Right cardiac atrium (tissue), 5 donors: Measurements from ENCODE around the gene SCAMP2. TPM values are rescaled to one million over a fixed set of nuclear protein-coding genes. Genes with fewer than 3 reads are reported as not detected.
A peak's percentile ranks its signal among the peaks of the same experiment; 100 is the strongest.

Experiments used
- ATAC-seq, 2 donors: fragments of 200-7000 bp; cut with Tn5 transposase; one replicate each; pipeline versions ENCODE4 v1.8.0 to v1.9.1; 2020; ENCODE audit warnings: moderate library complexity in 2 of 2, mild to moderate bottlenecking in 1 of 2
- DNase-seq, 3 donors: peaks; one replicate each; pipeline ENCODE4 v3.0.0-alpha.2; 2020
- H3K27ac ChIP-seq: one replicate; pipeline ENCODE4 v1.5.1; 2013; ENCODE audit warnings: mild to moderate bottlenecking, low read length, control low read depth, moderate library complexity
- H3K27me3 ChIP-seq: one replicate; pipeline ENCODE4 v1.6.1; 2013; ENCODE audit not compliant: control insufficient read depth, insufficient read depth
- H3K4me1 ChIP-seq: one replicate; pipeline ENCODE4 v1.6.1; 2013; ENCODE audit warnings: low read length; ENCODE audit not compliant: control insufficient read depth, insufficient read depth
- H3K4me3 ChIP-seq: one replicate; pipeline ENCODE4 v1.5.1; 2013; ENCODE audit warnings: low read length, control low read depth
- H3K9me3 ChIP-seq: one replicate; pipeline ENCODE4 v1.6.1; 2013; ENCODE audit warnings: low read length; ENCODE audit not compliant: control insufficient read depth
- WGBS: extraction: QIAGEN DNeasy Blood & Tissue Kit; methylation state at CpG from one replicate; pipeline ENCODE4 v1.1.7; 2013; 5-methylcytosine and 5-hydroxymethylcytosine counted together
- intact Hi-C, 4 donors: fragments of 100-400 bp; cut with DNase I; formaldehyde crosslinking; loops; one replicate each; pipeline versions ENCODE4 v1.11.0 to v1.14.0; 2022 to 2023
- polyA plus RNA-seq: library from polyadenylated mRNA; stranded (reverse); fragments of 200-250 nt; gene quantifications from one replicate; pipeline ENCODE4 v1.2.3, GENCODE V29; 2013
- total RNA-seq, 4 donors: library from RNA; stranded (reverse); fragmentation: NEBNext Ultra II Directional; extraction: Animal tissue kit (Norgen Biotek cat#: 25700); gene quantifications; one replicate each; pipeline ENCODE4 v1.2.1, GENCODE V29; 2021
- donor health status: healthy with polysubstance abuse.
- donor health status: DM: no; HTN: yes; CAD: no.
- donor health status: DM: no; HTN: no; CAD: no.
- donor health status: DM: no; HTN: yes; CAD: no; lungs with severe emphysema.
- donor health status: DM: yes; HTN: yes; CAD: no.

SCAMP2 gene
- total and polyA plus RNA-seq, 5 donors: 36.1 to 67.1 (median 61.4) TPM

- WGBS: 75% methylated on average over 11 of the region's 11 CpGs
- ATAC-seq: peak; percentile 28 to 38
Measured at GRCh38 chr15:74863239-74864056, 9.7 kb downstream of the SCAMP2 start.

GRCh38 chr15:74858369-74858740, 14.8 kb downstream of the SCAMP2 start:
- H3K27me3 ChIP-seq: no peaks in the 10 kb centered on the region
- H3K9me3 ChIP-seq: no peaks in the 10 kb centered on the region
- 74% methylated on average over 4 of the region's 4 CpGs for WGBS
- H3K27ac ChIP-seq: no peak overlapping the region
- ATAC-seq (no peak), DNase-seq (peak in 1 of 3 donors; percentile 4)
- H3K4me3 ChIP-seq: no peak overlapping the region
- H3K4me1 ChIP-seq: peaks cover 7% of the 10 kb centered on the region
- intact Hi-C loops: no loop called here

More at GRCh38 chr15:74863239-74864056, 9.7 kb downstream of the SCAMP2 start:
- H3K4me1 ChIP-seq: peaks cover 6% of the 10 kb centered on the region
- intact Hi-C loops: no loop called here
- H3K27me3 ChIP-seq: no peaks in the 10 kb centered on the region
- H3K27ac ChIP-seq: peak overlapping the region; percentile 7
- H3K4me3 ChIP-seq: no peak overlapping the region
- peak in 1 of 3 donors; percentile 36 for DNase-seq
- no peaks in the 10 kb centered on the region for H3K9me3 ChIP-seq

GRCh38 chr15:74857671-74858368, 15.3 kb downstream of the SCAMP2 start:
- DNase-seq (peak in 1 of 3 donors; percentile 22), ATAC-seq (peak in 1 of 2 donors; percentile 15)
- Histone ChIP-seq H3K27ac (no peak overlapping the region), H3K4me3 (no peak overlapping the region), H3K27me3 (no peaks in the 10 kb centered on the region), H3K9me3 (no peaks in the 10 kb centered on the region), H3K4me1 (peaks cover 7% of the 10 kb centered on the region)
- intact Hi-C loops: no loop called here
- 69% methylated on average over 9 of the region's 9 CpGs for whole genome bisulfite sequencing

- Histone ChIP-seq H3K9me3 (no peaks in the 10 kb centered on the region), H3K27me3 (no peaks in the 10 kb centered on the region), H3K4me3 (no peak overlapping the region), H3K27ac (no peak overlapping the region), H3K4me1 (peaks cover 7% of the 10 kb centered on the region)
- peak in 1 of 3 donors; percentile 11 for DNase-seq
- peak in 1 of 2 donors; percentile 27 for ATAC-seq
- intact Hi-C loops: no loop called here
- WGBS: 44% methylated on average over 5 of the region's 5 CpGs
Measured at GRCh38 chr15:74857082-74857655, 16.0 kb downstream of the SCAMP2 start.

DNA sequence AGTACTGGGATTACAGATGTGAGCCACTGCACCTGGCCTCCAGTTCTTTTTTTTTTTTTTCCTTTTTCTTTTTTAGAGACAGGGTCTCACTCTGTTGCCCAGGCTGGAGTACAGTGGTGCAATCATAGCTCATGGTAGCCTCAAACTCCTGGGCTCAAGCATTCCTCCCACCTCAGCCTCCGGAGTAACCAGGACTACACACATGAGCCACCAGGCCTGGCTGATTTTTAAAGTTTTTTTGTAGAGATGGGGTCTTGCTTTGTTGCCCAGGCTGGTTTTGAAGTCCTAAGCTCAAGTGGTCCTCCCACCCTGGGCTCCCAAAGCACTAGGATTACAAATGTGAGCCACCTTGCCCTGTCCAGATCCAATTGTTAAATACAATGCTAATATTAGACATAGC, 16.6 kb downstream of the SCAMP2 start:
- intact Hi-C loops: no loop called here
- ATAC-seq: no peak
- no peak for DNase-seq
- Histone ChIP-seq H3K9me3 (no peaks in the 10 kb centered on the region), H3K27me3 (no peaks in the 10 kb centered on the region), H3K27ac (no peak overlapping the region), H3K4me3 (no peak overlapping the region), H3K4me1 (peaks cover 7% of the 10 kb centered on the region)
- 93% methylated on average over 1 of the region's 1 CpG for WGBS

DNA sequence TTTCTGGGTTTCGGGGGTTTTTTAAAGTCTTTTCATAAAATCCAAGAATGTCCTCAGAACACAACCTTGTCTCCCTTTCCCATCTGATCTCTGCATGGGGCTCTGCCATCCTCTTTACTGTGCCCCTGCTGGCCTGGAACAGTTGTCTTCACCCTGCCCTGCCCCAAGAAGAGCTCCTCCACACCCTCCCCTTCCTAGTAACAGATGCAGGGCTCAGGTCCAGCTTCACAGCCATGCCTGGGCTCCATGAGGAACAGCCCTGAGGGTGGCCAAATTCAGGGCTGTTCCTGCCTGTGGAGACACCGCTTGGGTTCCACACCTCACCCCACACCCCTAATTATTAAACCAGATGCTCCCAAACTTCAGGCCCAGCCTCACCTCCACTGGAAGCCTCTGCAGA, 17.3 kb downstream of the SCAMP2 start:
- Histone ChIP-seq H3K4me3 (no peak overlapping the region), H3K4me1 (peaks cover 7% of the 10 kb centered on the region), H3K9me3 (no peaks in the 10 kb centered on the region), H3K27me3 (no peaks in the 10 kb centered on the region), H3K27ac (no peak overlapping the region)
- WGBS: 87% methylated on average over 2 of the region's 2 CpGs
- intact Hi-C loops: no loop called here
- peak in 1 of 3 donors; percentile 34 for DNase-seq
- peak; percentile 17 to 35 for ATAC-seq

DNA sequence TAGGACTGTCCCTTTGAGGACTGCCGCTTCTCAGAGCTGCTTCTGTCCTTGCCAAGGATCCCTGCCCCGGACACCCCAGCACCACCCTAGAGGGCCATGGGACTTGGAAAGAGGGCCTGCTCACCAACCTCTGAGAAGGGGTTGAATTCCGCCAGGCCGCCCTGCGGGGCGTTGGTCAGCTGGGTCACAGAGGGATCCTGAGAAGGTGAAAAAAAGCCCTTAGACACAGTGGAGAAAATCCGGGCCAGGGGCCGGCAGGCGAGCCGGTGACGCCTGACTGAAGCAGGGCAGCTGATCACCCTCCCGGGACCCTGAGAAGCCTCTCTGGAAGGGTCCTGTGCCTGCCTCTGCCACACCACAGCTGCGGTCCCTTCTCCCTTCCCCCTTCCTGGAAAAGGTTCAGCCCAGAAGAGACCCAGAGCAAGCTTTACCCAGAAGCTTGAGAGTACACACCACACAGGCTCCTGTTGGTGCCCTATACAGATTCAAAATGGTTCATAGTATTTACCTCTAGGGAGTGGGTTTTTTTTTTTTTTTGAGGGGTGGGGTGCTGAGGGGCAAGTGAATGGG, 18.6 kb downstream of the SCAMP2 start:
- H3K27ac ChIP-seq: no peak overlapping the region
- WGBS: 90% methylated on average over 13 of the region's 13 CpGs
- intact Hi-C loops: no loop called here
- no peak for ATAC-seq
- H3K4me1 ChIP-seq: peaks cover 6% of the 10 kb centered on the region
- DNase-seq: peak in 1 of 3 donors; percentile 50
- no peaks in the 10 kb centered on the region for H3K9me3 ChIP-seq
- no peaks in the 10 kb centered on the region for H3K27me3 ChIP-seq
- no peak overlapping the region for H3K4me3 ChIP-seq

DNA sequence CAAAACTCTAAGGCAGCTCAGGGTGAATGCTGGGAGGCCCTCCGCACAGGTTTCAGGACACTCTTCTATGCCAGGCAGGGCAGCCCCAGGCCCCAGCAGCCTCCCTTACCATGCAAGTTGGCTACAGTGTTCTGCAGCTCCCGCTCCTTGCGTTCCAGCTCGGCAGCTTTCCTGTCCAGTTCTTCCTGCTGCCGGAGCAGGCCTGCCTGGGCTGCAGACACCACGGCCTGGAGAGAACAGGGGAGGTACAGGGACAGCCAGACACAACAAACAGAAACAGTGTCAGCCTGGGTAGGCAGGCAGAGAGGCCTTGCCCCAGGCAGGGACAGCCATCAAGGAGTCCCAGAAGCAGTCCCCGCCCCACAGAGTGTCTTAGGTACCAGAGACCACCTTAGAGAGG, 21.2 kb downstream of the SCAMP2 start:
- peak in 1 of 3 donors; percentile 39 for DNase-seq
- Histone ChIP-seq H3K9me3 (no peaks in the 10 kb centered on the region), H3K27me3 (no peaks in the 10 kb centered on the region), H3K27ac (no peak overlapping the region), H3K4me1 (peaks cover 3% of the 10 kb centered on the region), H3K4me3 (no peak overlapping the region)
- 91% methylated on average over 7 of the region's 7 CpGs for WGBS
- ATAC-seq: no peak
- intact Hi-C loops: no loop called here

GRCh38 chr15:74850393-74850792, 22.8 kb downstream of the SCAMP2 start:
- H3K27me3 ChIP-seq: no peaks in the 10 kb centered on the region
- ATAC-seq (no peak), DNase-seq (peak in 1 of 3 donors; percentile 3)
- H3K9me3 ChIP-seq: no peaks in the 10 kb centered on the region
- H3K27ac ChIP-seq: no peak overlapping the region
- H3K4me3 ChIP-seq: no peak overlapping the region
- H3K4me1 ChIP-seq: peaks cover 2% of the 10 kb centered on the region
- intact Hi-C loops: no loop called here
- WGBS: 97% methylated on average over 4 of the region's 4 CpGs

GRCh38 chr15:74847432-74847831, 25.7 kb downstream of the SCAMP2 start:
- Histone ChIP-seq H3K4me1 (peaks cover 2% of the 10 kb centered on the region), H3K27me3 (no peaks in the 10 kb centered on the region), H3K4me3 (no peak overlapping the region), H3K9me3 (no peaks in the 10 kb centered on the region), H3K27ac (peak overlapping the region; percentile 11)
- ATAC-seq (no peak), DNase-seq (peak; percentile 44 to 78 (median 60))
- intact Hi-C loops: loop anchor here in 1 of 4 donors (10.0 kb wide), 1 partner anchor 47 kb away; the partner anchor contains the start of gene MPI
- WGBS: 68% methylated on average over 3 of the region's 3 CpGs
